Endothelial cell of umbilical vein (primary cell): ENCODE data around the gene PEX7. TPM values are rescaled to one million over a fixed set of nuclear protein-coding genes. Genes with fewer than 3 reads are reported as not detected.

Experiments used
- BruUV-seq: library from RNA; stranded (reverse); fragments of 400-500 nt; replicated peaks from 2 replicates; lab custom pipeline; 2021; lab: Mats Ljungman, UMichigan
- CTCF ChIA-PET: fragments of 300-600, 350-600 bp; sonication (Branson Sonifier 250); formaldehyde crosslinking; loops from one replicate; lab custom pipeline; 2021; ENCODE audit warnings: antibody characterized with exemption, inconsistent platforms; lab: Charles Lee
- POLR2A ChIA-PET: fragments of 300-600, 350-600 bp; sonication (Branson Sonifier 250); formaldehyde crosslinking; loops from one replicate; lab custom pipeline; 2021; ENCODE audit warnings: antibody characterized with exemption, inconsistent platforms; lab: Charles Lee
- DNase-seq: peaks from one replicate; pipeline ENCODE4 v3.0.0-alpha.2; 2011; ENCODE audit warnings: low read depth, low spot score
- FAIRE-seq: peaks from 2 replicates; lab custom pipeline; 2011; peaks lifted over from hg19 to GRCh38; lab: Jason Lieb, UNC
- H2AFZ ChIP-seq: 2 replicates; pipeline ENCODE4 v1.6.0; 2012; ENCODE audit warnings: low read depth, low read length, control low read depth, inconsistent platforms
- H3K27ac ChIP-seq: 2 replicates; pipeline ENCODE4 v1.5.1; 2011; ENCODE audit warnings: low read depth, mild to moderate bottlenecking, control low read depth, low read length, moderate library complexity; ENCODE audit not compliant: insufficient read depth
- H3K27me3 ChIP-seq, 2 experiments: 2 replicates each; pipeline versions ENCODE4 v1.6.0 to v1.6.1; 2011; ENCODE audit warnings: low read length in 2 of 2, mixed read lengths in 1 of 2; ENCODE audit not compliant: control insufficient read depth in 2 of 2, insufficient read depth in 2 of 2
- H3K36me3 ChIP-seq, 2 experiments: 2 replicates in 1 of 2; 3 replicates in 1 of 2; pipeline ENCODE4 v1.5.1; 2011; ENCODE audit warnings: low read length in 2 of 2, mild to moderate bottlenecking in 1 of 2, moderate library complexity in 1 of 2; ENCODE audit not compliant: control insufficient read depth in 2 of 2, insufficient read depth in 2 of 2; ENCODE audit errors: extremely low read depth in 1 of 2
- H3K4me1 ChIP-seq: 3 replicates; pipeline ENCODE4 v1.5.1; 2011; ENCODE audit warnings: mild to moderate bottlenecking, low read length; ENCODE audit not compliant: control insufficient read depth, insufficient read depth; ENCODE audit errors: extremely low read depth
- H3K4me2 ChIP-seq: 2 replicates; pipeline ENCODE4 v1.6.1; 2011; ENCODE audit warnings: low read length, control low read depth, mixed read lengths; ENCODE audit not compliant: insufficient read depth
- H3K4me3 ChIP-seq, 3 experiments: fragments of 200-600 bp in 1 of 3; sonication (generic), shearing (Covaris generic) in 1 of 3; replicated peaks in 1 of 3; 2 replicates each; pipeline ENCODE4 v1.5.1; 2011 to 2016; ENCODE audit warnings: control low read depth in 3 of 3, low read length in 3 of 3, mild to moderate bottlenecking in 2 of 3, inconsistent platforms in 1 of 3, low read depth in 1 of 3, moderate library complexity in 1 of 3; ENCODE audit not compliant: insufficient read depth in 1 of 3
- H3K79me2 ChIP-seq: 2 replicates; pipeline ENCODE4 v1.6.0; 2012; ENCODE audit warnings: low read length, inconsistent platforms; ENCODE audit not compliant: control insufficient read depth, insufficient read depth
- H3K9ac ChIP-seq: replicated peaks from 2 replicates; pipeline ENCODE3; 2011; ENCODE audit warnings: low read length, control low read depth; ENCODE audit not compliant: insufficient read depth; ENCODE audit errors: extremely low read depth
- H3K9me1 ChIP-seq: replicated peaks from 3 replicates; pipeline ENCODE4 v1.6.0; 2011; ENCODE audit warnings: mild to moderate bottlenecking, low read length; ENCODE audit not compliant: control insufficient read depth, insufficient read depth; ENCODE audit errors: extremely low read depth
- H3K9me3 ChIP-seq: replicated peaks from 2 replicates; pipeline ENCODE4 v1.5.1; 2012; ENCODE audit warnings: low read length, inconsistent platforms; ENCODE audit not compliant: control insufficient read depth, insufficient read depth
- H4K20me1 ChIP-seq: replicated peaks from 2 replicates; pipeline ENCODE3; 2011; ENCODE audit warnings: mild to moderate bottlenecking, low read length; ENCODE audit not compliant: control insufficient read depth, insufficient read depth; ENCODE audit errors: extremely low read depth
- EZH2 ChIP-seq: IDR thresholded peaks from 2 replicates; pipeline ENCODE4 v1.6.1; 2012; ENCODE audit warnings: borderline replicate concordance, low read depth, mild to moderate bottlenecking, moderate library complexity, low read length, inconsistent platforms; ENCODE audit not compliant: severe bottlenecking
- FOS ChIP-seq: IDR thresholded peaks from 2 replicates; pipeline ENCODE4 v1.6.1; 2011; ENCODE audit warnings: mild to moderate bottlenecking, low read length, moderate library complexity, borderline replicate concordance; ENCODE audit not compliant: insufficient read depth
- GATA2 ChIP-seq: IDR thresholded peaks from 2 replicates; pipeline ENCODE4 v1.7.0; 2011; ENCODE audit warnings: low read depth, mild to moderate bottlenecking, moderate library complexity, mixed read lengths, low read length; ENCODE audit not compliant: insufficient read length, insufficient read depth
- JUN ChIP-seq: IDR thresholded peaks from 2 replicates; pipeline ENCODE4 v1.6.1; 2011; ENCODE audit warnings: borderline replicate concordance, low read depth; ENCODE audit not compliant: insufficient read length, insufficient read depth
- MYC ChIP-seq: IDR thresholded peaks from one replicate; pipeline ENCODE4 v1.6.1; 2011; ENCODE audit warnings: mild to moderate bottlenecking, low read depth, low read length
- POLR2A ChIP-seq: IDR thresholded peaks from 2 replicates; pipeline ENCODE4 v1.6.1; 2012; ENCODE audit warnings: low read depth, mild to moderate bottlenecking, control low read depth, low read length
- POLR2AphosphoS5 ChIP-seq: IDR thresholded peaks from 2 replicates; pipeline ENCODE4 v1.6.1; 2012; ENCODE audit warnings: low read depth, mild to moderate bottlenecking, control low read depth, low read length, moderate library complexity; ENCODE audit not compliant: insufficient read depth
- dilution Hi-C: fragments of 300-500 bp; cut with MboI; formaldehyde crosslinking; loops from one replicate; pipeline ENCODE4 v1.15.0; 2019; ENCODE audit warnings: low sequenced_read_pairs; ENCODE audit not compliant: extremely low pct_ligation_motif_present
- intact Hi-C: fragments of 100-400 bp; cut with micrococcal nuclease; formaldehyde crosslinking; loops from one replicate; pipeline ENCODE4 v1.10.0; 2022
- polyA plus RNA-seq, 4 experiments: library from polyadenylated mRNA; depleted of rRNA in 3 of 4; stranded (reverse) in 3 of 4; unstranded in 1 of 4; fragments of >200 nt; gene quantifications; 2 replicates each; pipeline versions ENCODE4 v1.2.1 to v1.2.3, GENCODE V29; 2011 to 2012; ENCODE audit warnings: missing spikeins in 1 of 4
- total RNA-seq: library from RNA; stranded (reverse); gene quantifications from 2 replicates; pipeline ENCODE4 v1.2.3, GENCODE V29; 2021
- TF ChIP-seq, protein P1 (sequence below): IDR thresholded peaks from 2 replicates; pipeline ENCODE4 v1.6.1; 2011; ENCODE audit not compliant: insufficient read depth, insufficient read length
- TF ChIP-seq, protein P2 (sequence below), 2 donors: IDR thresholded peaks; 1 replicate in 1 of 2; 2 replicates in 1 of 2; pipeline ENCODE4 v1.5.1; 2011; ENCODE audit warnings: low read length in 2 of 2, mild to moderate bottlenecking in 2 of 2, moderate library complexity in 2 of 2, control low read depth in 1 of 2, inconsistent platforms in 1 of 2, low read depth in 1 of 2; ENCODE audit not compliant: insufficient read depth in 1 of 2; ENCODE audit errors: extremely low read depth in 1 of 2

Gene PEX7
- total and polyA plus RNA-seq, 2 donors (not counting 3 experiments of a cell fraction or from before 2014, with no cell fraction given) = 3.7 to 5.7 TPM

DNA sequence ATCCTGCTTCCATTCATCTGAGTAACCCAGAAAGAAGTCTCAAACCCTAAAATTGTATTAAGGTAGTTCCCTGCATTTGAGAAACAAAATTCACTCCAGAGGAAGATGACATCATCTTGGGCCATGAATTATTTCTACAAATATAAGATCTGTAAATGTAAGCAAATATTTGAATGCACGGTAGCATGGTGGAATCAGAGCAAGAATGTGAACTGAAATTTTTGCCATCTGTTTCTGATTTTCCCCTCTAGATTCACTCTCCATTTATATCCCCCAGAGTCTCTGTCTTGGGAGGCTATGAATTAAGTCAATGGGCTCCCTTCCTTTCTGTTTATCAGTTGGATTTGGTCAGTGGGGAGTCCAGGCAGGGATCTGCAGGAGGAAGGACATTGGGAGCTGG, 24.3 kb upstream of the PEX7 start:
- H3K9me3 ChIP-seq = no peaks in the 10 kb centered on the region
- POLR2A ChIA-PET = no interaction called here
- H3K4me3 ChIP-seq = no peak overlapping the region
- H3K4me2 ChIP-seq = no peak overlapping the region
- dilution Hi-C loops = no loop called here
- no peaks in the 10 kb centered on the region for H3K36me3 ChIP-seq
- TF ChIP-seq FOS (no peak), GATA2 (no peak), POLR2AphosphoS5 (no peak), POLR2A (no peak), JUN (no peak), MYC (no peak), EZH2 (no peak)
- TF ChIP-seq, protein P1, sequence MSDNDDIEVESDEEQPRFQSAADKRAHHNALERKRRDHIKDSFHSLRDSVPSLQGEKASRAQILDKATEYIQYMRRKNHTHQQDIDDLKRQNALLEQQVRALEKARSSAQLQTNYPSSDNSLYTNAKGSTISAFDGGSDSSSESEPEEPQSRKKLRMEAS = no peak
- TF ChIP-seq, protein P2, sequence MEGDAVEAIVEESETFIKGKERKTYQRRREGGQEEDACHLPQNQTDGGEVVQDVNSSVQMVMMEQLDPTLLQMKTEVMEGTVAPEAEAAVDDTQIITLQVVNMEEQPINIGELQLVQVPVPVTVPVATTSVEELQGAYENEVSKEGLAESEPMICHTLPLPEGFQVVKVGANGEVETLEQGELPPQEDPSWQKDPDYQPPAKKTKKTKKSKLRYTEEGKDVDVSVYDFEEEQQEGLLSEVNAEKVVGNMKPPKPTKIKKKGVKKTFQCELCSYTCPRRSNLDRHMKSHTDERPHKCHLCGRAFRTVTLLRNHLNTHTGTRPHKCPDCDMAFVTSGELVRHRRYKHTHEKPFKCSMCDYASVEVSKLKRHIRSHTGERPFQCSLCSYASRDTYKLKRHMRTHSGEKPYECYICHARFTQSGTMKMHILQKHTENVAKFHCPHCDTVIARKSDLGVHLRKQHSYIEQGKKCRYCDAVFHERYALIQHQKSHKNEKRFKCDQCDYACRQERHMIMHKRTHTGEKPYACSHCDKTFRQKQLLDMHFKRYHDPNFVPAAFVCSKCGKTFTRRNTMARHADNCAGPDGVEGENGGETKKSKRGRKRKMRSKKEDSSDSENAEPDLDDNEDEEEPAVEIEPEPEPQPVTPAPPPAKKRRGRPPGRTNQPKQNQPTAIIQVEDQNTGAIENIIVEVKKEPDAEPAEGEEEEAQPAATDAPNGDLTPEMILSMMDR (IDR thresholded peaks at IDR 0.05; ENCODE audit: extremely low read depth in 1 of 2, insufficient read depth in 1 of 2, low read depth in 1 of 2, low read length in 2 of 2) = no peak
- no peak overlapping the region for H3K27ac ChIP-seq
- no peak overlapping the region for H3K9ac ChIP-seq
- FAIRE-seq (no peak), DNase-seq (no peak)
- no peaks in the 10 kb centered on the region for H3K79me2 ChIP-seq
- no peaks in the 10 kb centered on the region for H3K27me3 ChIP-seq
- H2AFZ ChIP-seq = no peak overlapping the region
- peaks cover 2% of the 10 kb centered on the region for H3K4me1 ChIP-seq
- CTCF ChIA-PET = interaction anchor here (1.3 to 2.1 kb wide), 3 partner anchors 11 to 251 kb away, joined by 3 to 16 read pairs (median 5); no protein-coding TSS in a partner anchor
- BruUV-seq = no TSS peak
- H4K20me1 ChIP-seq = no peaks in the 10 kb centered on the region
- H3K9me1 ChIP-seq = no peaks in the 10 kb centered on the region
- intact Hi-C loops = no loop called here
